GM18505 (cell line): ENCODE results near the gene POF1B.
"Not testable (repeated sequence)": the region's sequence is repeated elsewhere in the genome, so short reads cannot be mapped to it uniquely, and the experiment has no call there.

Experiments
- ATAC-seq: cut with Tn5 transposase; IDR thresholded peaks from one replicate; pipeline ENCODE4 v1.9.1; 2021; ENCODE audit not compliant: unreplicated experiment
- POLR2A ChIP-seq: IDR thresholded peaks from 4 replicates; pipeline ENCODE4 v1.6.1; 2011; ENCODE audit warnings: borderline replicate concordance; ENCODE audit not compliant: insufficient read depth, insufficient read length; ENCODE audit errors: extremely low read depth

Gene POF1B

DNA sequence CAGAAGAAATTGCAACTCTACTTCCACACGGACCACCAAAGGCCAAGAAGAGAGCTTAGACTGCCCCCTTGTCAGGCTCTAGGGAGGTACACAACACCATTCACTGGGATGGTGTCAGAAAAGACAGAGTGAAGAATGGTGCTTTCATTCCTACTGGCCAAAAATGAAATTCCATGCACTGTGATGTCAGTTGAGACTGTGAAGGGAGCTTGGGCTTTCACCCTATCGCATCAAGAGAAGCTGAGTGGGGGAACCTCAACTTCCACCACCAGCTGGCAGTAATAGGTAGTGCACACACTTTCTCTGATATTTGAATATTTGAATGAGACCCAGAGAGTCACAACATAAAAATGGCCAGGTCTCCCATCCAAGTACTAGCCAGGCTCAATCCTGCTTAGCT, 69.7 kb downstream of the POF1B start:
- TF ChIP-seq POLR2A = no peak
- ATAC-seq = no peak

DNA sequence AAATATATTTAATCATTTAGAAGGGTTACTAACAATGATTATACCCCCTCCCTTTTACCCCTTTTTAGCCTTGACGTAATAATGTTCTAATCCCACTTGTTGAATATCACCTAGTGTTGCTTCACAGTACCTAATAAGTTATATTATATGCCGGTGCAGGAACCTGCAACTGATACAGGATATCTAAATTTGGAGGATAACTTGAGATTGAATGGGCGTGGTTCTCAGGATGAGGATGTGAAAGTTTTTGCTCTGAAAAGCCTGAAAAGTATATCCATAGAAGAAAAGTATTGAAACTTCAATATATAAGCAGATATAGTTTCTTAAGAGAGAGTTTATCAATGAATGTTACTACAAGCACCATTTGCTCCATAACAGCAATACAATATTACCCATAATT, 75.9 kb downstream of the POF1B start:
- TF ChIP-seq POLR2A = no peak
- ATAC-seq = peak; percentile 80

DNA sequence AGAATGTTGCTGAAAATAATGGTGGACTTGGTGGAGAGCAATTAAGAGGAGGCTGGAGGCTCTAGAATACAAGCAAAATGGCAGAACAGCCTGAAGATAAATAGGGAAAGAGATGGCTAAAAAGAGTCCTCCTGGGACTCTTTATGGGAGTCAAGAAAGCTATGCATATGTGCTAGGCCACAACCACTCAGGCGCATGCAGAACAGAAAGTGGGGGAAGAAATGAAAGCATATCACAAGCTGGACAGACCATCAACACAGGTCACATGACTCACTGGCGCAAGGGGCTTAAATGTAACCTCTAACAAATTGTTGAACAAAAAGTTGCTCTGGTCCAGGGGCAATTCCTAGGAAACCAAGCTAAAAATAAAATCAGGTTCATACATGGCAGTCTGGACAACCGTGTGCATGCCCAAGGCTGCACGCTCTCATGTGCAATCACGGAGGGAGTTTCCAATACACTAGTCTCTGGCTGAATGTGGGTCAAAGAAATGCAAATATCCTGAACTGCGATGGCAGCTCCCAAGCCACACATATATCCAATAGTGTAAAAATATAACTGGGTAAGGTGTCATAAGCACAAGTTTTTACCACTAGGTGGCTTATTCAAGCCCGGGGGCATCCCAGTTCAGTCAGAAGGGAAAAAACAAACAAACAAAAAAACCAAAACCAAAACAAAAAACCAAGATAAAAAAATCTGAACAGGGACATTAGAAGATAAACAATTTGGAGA, 90.3 kb downstream of the POF1B start:
- no peak for ATAC-seq
- TF ChIP-seq POLR2A = no peak

DNA sequence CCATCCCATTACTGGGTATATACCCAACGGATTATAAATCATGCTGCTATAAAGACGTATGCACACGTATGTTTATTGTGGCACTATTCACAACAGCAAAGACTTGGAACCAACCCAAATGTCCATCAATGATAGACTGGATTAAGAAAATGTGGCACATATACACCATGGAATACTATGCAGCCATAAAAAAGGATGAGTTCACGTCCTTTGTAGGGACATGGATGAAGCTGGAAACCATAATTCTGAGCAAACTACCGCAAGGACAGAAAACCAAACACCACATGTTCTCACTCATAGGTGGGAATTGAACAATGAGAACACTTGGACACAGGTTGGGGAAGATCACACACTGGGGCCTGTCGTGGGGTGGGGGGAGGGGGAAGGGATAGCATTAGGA, 94.2 kb downstream of the POF1B start:
- not testable (repeated sequence) for ATAC-seq

DNA sequence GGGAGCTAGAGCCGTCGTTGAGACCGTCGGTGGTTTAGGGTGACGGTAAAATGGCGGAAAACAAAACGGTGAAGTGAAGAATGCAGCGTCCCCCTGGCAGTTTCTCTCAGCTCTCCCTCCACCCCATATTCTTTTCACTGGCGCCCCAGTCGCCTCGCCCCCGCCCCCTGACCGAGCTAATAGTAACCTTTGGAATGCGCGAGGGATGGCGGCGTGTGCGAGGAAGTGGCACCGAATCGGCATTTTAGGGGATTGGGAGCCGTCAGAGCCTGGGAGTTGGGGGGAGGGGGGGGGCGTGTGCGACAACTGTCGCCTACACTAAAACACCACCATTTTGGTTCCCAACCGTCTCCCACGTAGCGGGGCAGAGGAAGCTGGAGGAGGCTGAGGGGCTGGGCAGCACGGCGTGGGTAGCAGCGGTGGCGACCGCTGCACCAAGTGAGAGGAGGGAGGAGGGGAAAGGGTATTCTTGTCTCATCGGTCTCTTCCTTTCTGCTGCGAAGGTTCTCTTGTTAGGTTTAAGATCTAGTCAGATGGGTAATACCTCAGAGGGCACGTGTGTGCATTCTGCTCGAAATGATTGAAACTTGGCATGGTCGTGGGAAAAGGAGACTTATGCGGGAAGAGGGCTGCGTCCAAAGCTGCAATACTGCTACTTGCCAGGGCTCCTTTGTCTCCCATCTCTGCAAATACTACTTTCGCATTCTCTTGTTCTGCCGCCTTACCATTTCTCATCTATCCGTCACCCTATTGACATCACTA, 134.8 kb downstream of the POF1B start:
- no peak for TF ChIP-seq POLR2A
- ATAC-seq = peak; percentile 46

DNA sequence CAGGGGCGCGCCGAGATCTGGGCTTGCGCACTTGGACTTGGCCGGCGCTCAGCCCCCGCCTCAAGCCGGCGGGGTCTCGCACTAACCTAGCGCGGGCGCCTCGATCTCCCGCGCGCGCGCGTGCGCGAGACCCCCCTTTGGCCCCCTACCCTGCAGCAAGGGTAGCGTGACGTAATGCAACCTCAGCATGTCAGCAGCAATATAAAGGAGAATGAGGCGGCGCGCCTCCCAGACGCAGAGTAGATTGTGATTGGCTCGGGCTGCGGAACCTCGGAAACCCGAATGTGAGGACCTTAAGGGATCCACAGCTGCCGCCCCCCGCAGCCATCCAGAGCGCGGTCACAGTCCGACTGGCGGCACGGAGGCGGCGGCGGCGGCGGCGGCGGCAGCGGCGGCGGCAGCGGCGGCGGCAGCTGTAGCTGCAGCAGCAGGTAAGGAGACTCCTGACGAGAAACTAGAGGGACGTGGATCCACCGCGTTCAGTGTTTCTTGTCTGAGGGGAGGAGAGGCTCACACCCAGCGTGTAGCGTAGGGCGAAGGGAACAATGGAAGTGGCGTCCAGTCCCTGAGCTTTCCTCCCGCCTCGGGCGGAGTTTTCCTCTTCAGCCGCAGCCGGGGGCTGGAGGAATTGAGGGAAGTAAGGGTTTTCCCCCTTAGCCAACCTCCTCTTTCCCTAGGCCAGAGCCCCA, 135.6 kb downstream of the POF1B start, which contains the start of the genes SATL1 and ZNF711:
Gene SATL1, minus strand, starts transcription at position 19 of the 689 bp plus-strand sequence. CDS start 134,811 bp downstream, outside the sequence.
Gene ZNF711, plus strand, starts transcription at position 231 of the 689 bp plus-strand sequence. CDS start 3,582 bp downstream, outside the sequence.
- peak; percentile 56 for ATAC-seq
- no peak for TF ChIP-seq POLR2A

DNA sequence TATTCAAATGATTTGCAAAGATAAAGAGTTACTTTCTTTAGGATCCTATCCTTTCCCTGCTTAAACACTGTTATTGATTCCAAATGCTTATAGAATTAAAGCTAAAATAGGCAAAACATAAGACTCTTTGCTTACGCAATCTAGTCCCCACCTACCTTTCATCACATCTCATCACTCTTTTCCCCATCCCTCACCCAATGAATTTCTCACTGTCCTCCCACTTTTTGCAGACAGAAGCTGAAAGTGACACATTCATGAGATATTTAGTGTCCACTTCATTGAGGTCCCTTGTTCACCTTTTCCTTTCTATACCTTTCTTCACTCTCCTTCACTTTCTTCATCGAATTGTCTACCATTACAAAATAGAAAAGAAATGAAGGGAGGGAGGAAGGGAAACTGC, 136.3 kb downstream of the POF1B start:
- ATAC-seq = no peak
- TF ChIP-seq POLR2A = no peak
